ENCODE results near the gene MYH15.

The MYH15 gene

DNA sequence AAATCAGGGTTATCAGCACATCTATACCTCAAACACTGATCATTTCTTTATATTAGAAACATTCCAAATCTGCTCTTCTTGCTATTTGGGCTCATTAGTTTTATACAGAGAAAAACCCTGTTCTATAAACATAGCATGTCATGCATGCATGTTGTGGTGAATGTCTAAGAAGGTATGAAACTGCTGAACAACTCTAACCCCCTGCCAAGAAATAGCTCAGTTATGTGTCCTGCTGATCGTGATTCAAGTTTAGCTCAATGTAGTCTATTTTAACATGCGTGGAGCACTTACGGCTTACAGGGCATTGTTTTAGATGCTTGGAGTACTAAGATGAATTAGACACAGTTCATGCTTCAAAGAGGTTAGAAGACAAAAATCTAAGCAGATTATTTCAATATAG is 35.8 kb downstream of the MYH15 start:
- no peak for TF ChIP-seq CTCF (conservative IDR thresholded peaks at IDR 0.05; ENCODE audit: low read depth)
- no peak for DNase-seq (ENCODE audit: low spot score)
- no peak overlapping the region for H3K27ac ChIP-seq
- POLR2A ChIA-PET (ENCODE audit: low non-redundant PET) = no interaction called here
- CTCF ChIA-PET = interaction anchor here (0.7 kb wide), 1 partner anchor 589 kb away, joined by 7 read pairs; no protein-coding TSS in a partner anchor

DNA sequence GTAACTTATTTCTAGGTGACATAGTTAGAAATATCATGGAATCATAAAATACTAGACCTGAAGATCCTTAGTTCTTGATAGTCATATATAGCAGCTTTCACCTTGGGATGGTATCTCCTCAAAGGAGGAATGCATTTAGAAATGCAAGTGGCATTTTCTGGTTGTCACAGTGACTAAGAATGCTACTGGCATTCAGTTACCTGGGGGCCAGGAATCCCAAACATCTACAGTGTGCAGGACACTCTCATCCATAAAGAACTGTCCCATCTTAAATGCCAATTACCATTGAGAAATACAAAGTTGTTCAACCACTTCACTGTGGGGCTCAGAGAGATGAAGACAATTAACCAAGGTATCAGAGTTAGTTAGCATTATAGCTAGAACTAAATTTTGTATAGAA is 36.7 kb downstream of the MYH15 start:
- no peak for DNase-seq (ENCODE audit: low spot score)
- POLR2A ChIA-PET (ENCODE audit: low non-redundant PET) = no interaction called here
- H3K27ac ChIP-seq = no peak overlapping the region
- CTCF ChIA-PET = interaction anchor here (0.7 kb wide), 1 partner anchor 589 kb away, joined by 7 read pairs; no protein-coding TSS in a partner anchor
- TF ChIP-seq CTCF (conservative IDR thresholded peaks at IDR 0.05; ENCODE audit: low read depth) = no peak

- ChIA-PET CTCF (interaction anchor here (0.5 kb wide), 1 partner anchor 381 kb away, joined by 4 read pairs; no protein-coding TSS in a partner anchor), POLR2A (ENCODE audit: low non-redundant PET) (no interaction called here)
- peak; percentile 89 for DNase-seq (ENCODE audit: low spot score)
These were observed 38.3 kb downstream of the MYH15 start for GRCh38 chr3:108472001-108472591.

DNA sequence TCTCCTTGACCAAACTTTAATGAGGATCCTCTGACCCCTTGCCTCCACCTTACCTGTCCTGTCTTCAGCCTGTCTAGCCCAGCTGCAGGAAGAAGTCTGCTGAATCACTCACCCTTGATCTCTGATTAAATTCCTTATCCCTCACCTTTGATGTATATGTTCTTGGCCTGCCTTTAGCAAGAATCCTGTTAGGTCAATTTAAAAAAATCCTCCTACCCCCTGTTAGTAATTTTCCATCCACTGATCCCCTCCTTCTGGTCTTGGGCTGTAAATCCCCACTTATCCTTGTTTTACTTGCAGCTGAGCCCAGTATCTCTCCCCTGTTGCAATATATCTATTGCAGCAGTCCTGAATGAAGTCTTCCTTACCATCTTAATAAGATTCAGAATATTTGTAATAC is 39.0 kb downstream of the MYH15 start:
- POLR2A ChIA-PET (ENCODE audit: low non-redundant PET) = no interaction called here
- no peak for TF ChIP-seq CTCF (conservative IDR thresholded peaks at IDR 0.05; ENCODE audit: low read depth)
- H3K27ac ChIP-seq = no peak overlapping the region
- DNase-seq (ENCODE audit: low spot score) = peak; percentile 13
- CTCF ChIA-PET = no interaction called here

More at GRCh38 chr3:108472001-108472591, 38.3 kb downstream of the MYH15 start:
- H3K27ac ChIP-seq = no peak overlapping the region
- TF ChIP-seq CTCF (conservative IDR thresholded peaks at IDR 0.05; ENCODE audit: low read depth) = no peak

DNA sequence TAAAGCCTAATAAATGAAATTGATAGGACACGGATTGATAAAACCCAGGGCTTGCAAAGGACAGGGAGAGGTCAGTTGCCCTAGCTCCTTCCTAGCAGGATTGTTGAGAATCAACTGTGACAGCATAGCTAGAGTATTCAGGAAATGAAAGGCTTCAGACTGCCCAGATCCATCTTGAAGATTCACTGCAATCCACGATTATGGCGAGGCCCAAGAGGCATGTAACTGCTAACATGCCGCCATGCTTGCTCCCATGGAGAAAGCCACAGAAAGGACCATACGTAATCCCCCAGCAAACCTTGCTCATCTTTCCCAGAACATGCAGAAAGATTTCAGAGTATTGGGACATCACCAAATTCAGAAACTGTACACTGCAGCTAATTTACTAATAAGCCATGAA is 41.3 kb downstream of the MYH15 start:
- POLR2A ChIA-PET (ENCODE audit: low non-redundant PET) = no interaction called here
- CTCF ChIA-PET = interaction anchor here (1.4 kb wide), 1 partner anchor 8 kb away, joined by 4 read pairs; no protein-coding TSS in a partner anchor

DNA sequence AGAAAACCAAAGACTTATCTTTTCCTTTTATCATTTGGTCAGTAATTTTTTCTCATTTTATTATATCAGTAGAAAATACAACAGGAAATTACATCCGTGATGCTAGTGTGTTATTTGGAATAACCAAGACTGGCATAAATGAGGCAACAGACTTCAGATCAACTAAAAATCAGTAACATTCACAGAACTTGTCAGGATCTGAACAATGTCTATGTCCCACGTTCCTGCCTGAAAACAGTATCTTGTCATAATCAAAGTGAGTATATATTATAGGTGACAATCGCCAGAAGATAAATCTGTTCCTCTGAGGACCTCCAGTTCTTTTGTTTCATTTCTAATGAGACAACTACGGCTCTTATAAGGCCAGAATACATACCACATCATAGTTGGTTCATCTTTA is 41.8 kb downstream of the MYH15 start:
- TF ChIP-seq CTCF (conservative IDR thresholded peaks at IDR 0.05; ENCODE audit: low read depth) = no peak
- H3K27ac ChIP-seq = no peak overlapping the region
- CTCF ChIA-PET = interaction anchor here (1.4 kb wide), 1 partner anchor 9 kb away, joined by 4 read pairs; no protein-coding TSS in a partner anchor
- POLR2A ChIA-PET (ENCODE audit: low non-redundant PET) = no interaction called here
- no peak for DNase-seq (ENCODE audit: low spot score)

More for the DNA sequence above, 41.3 kb downstream of the MYH15 start:
- no peak for DNase-seq (ENCODE audit: low spot score)
- no peak overlapping the region for H3K27ac ChIP-seq
- no peak for TF ChIP-seq CTCF (conservative IDR thresholded peaks at IDR 0.05; ENCODE audit: low read depth)

Data from RWPE1 (cell line).